Peyer's patch (tissue), 4 donors: Measurements from ENCODE around the gene TTC28. TPM values are rescaled to one million over a fixed set of nuclear protein-coding genes. Genes with fewer than 3 reads are reported as not detected.

Source experiments
- DNase-seq, 3 donors: peaks; one replicate each; pipeline ENCODE4 v3.0.0-alpha.2; 2017 to 2019
- H3K27ac ChIP-seq, 4 donors: fragments of 200-600 bp; sonication (generic); one replicate each; pipeline ENCODE4 v1.5.1; 2016 to 2019
- H3K27me3 ChIP-seq, 2 donors: fragments of 200-600 bp; sonication (generic); one replicate each; pipeline ENCODE4 v1.5.1; 2019
- H3K36me3 ChIP-seq, 3 donors: fragments of 200-600 bp; sonication (generic); one replicate each; pipeline ENCODE4 v1.5.1; 2016 to 2019
- H3K4me1 ChIP-seq, 4 donors: fragments of 200-600 bp; sonication (generic); one replicate each; pipeline ENCODE4 v1.5.1; 2016 to 2019
- H3K4me3 ChIP-seq, 4 donors: fragments of 200-600 bp; sonication (generic); 1 replicate in 3 of 4; 2 replicates in 1 of 4; pipeline ENCODE4 v1.5.1; 2016 to 2019; ENCODE audit warnings: mild to moderate bottlenecking in 1 of 4
- H3K9me3 ChIP-seq, 4 donors: fragments of 200-600 bp; sonication (generic); one replicate each; pipeline ENCODE4 v1.5.1; 2016 to 2019; ENCODE audit warnings: mild to moderate bottlenecking in 1 of 4
- CTCF ChIP-seq, 6 experiments: fragments of 450-650 bp in 4 of 6; fragments of 200-600 bp in 2 of 6; sonication (generic) in 1 of 6; IDR thresholded peaks; one replicate each; pipeline ENCODE4 v1.5.1; 2017 to 2019; ENCODE audit warnings: antibody characterized with exemption in 6 of 6, mild to moderate bottlenecking in 3 of 6, moderate library complexity in 1 of 6
- POLR2A ChIP-seq, 2 donors: fragments of 450-650 bp; IDR thresholded peaks; one replicate each; pipeline ENCODE4 v1.5.1; 2017; ENCODE audit warnings: antibody characterized with exemption in 2 of 2, mild to moderate bottlenecking in 2 of 2, moderate library complexity in 2 of 2
- total RNA-seq, 4 donors: library from RNA; depleted of rRNA; stranded (reverse); fragments of >200 nt; gene quantifications; one replicate each; pipeline ENCODE4 v1.1.0, GENCODE V29; 2016

Gene TTC28
- total RNA-seq, 4 donors from 2014 or later, result 9.1 to 46.4 (median 35.2) TPM

GRCh38 chr22:28630177-28630574 is 49.5 kb downstream of the TTC28 start:
- TF ChIP-seq CTCF (IDR thresholded peaks at IDR 0.05) (no peak), POLR2A (IDR thresholded peaks at IDR 0.05) (no peak)
- DNase-seq, result no peak
- Histone ChIP-seq H3K4me1 (no peaks in the 10 kb centered on the region), H3K27me3 (no peaks in the 10 kb centered on the region), H3K27ac (no peak overlapping the region), H3K4me3 (no peak overlapping the region), H3K36me3 (no peaks in the 10 kb centered on the region), H3K9me3 (no peaks in the 10 kb centered on the region)

GRCh38 chr22:28629420-28630176 is 50.0 kb downstream of the TTC28 start:
- H3K4me3 ChIP-seq, result no peak overlapping the region

GRCh38 chr22:28628766-28629165 is 50.9 kb downstream of the TTC28 start:
- Histone ChIP-seq H3K4me3 (no peak overlapping the region), H3K36me3 (no peaks in the 10 kb centered on the region), H3K27ac (no peak overlapping the region), H3K4me1 (no peaks in the 10 kb centered on the region), H3K9me3 (no peaks in the 10 kb centered on the region), H3K27me3 (no peaks in the 10 kb centered on the region)
- no peak for TF ChIP-seq POLR2A (IDR thresholded peaks at IDR 0.05)
- TF ChIP-seq CTCF (IDR thresholded peaks at IDR 0.05), result no peak
- DNase-seq, result no peak

More at GRCh38 chr22:28629420-28630176, 50.0 kb downstream of the TTC28 start:
- H3K9me3 ChIP-seq, result no peaks in the 10 kb centered on the region
- DNase-seq, result no peak
- TF ChIP-seq CTCF (IDR thresholded peaks at IDR 0.05), result no peak
- no peak for TF ChIP-seq POLR2A (IDR thresholded peaks at IDR 0.05)
- H3K4me1 ChIP-seq, result no peaks in the 10 kb centered on the region
- H3K27me3 ChIP-seq, result no peaks in the 10 kb centered on the region
- H3K36me3 ChIP-seq, result no peaks in the 10 kb centered on the region
- no peak overlapping the region for H3K27ac ChIP-seq

- Histone ChIP-seq H3K9me3 (no peaks in the 10 kb centered on the region), H3K4me3 (no peak overlapping the region), H3K36me3 (no peaks in the 10 kb centered on the region), H3K4me1 (no peaks in the 10 kb centered on the region), H3K27me3 (no peaks in the 10 kb centered on the region), H3K27ac (no peak overlapping the region)
- TF ChIP-seq CTCF (IDR thresholded peaks at IDR 0.05), result no peak
- TF ChIP-seq POLR2A (IDR thresholded peaks at IDR 0.05), result no peak
- no peak for DNase-seq
Measured at GRCh38 chr22:28627791-28628190, 51.8 kb downstream of the TTC28 start.

- no peak for DNase-seq
- Histone ChIP-seq H3K27me3 (no peaks in the 10 kb centered on the region), H3K27ac (no peak overlapping the region), H3K4me3 (no peak overlapping the region), H3K36me3 (no peaks in the 10 kb centered on the region), H3K9me3 (no peaks in the 10 kb centered on the region), H3K4me1 (no peaks in the 10 kb centered on the region)
- TF ChIP-seq CTCF (IDR thresholded peaks at IDR 0.05), result no peak
Measured at GRCh38 chr22:28620244-28620922, 59.3 kb downstream of the TTC28 start.
